ENCODE data around the gene FBXO42. TPM values are rescaled to one million over a fixed set of nuclear protein-coding genes. Genes with fewer than 3 reads are reported as not detected.
A peak's percentile ranks its signal among the peaks of the same experiment; 100 is the strongest.

FBXO42 gene
- total RNA-seq, 1 donor from 2014 or later = 18.8 TPM

GRCh38 chr1:16326833-16327404 lies 25.4 kb downstream of the FBXO42 start:
- H3K9ac ChIP-seq = no peak overlapping the region
- no peak overlapping the region for H3K4me2 ChIP-seq
- no peak overlapping the region for H3K4me3 ChIP-seq
- no peaks in the 10 kb centered on the region for H3K27me3 ChIP-seq
- Mint-ChIP-seq H3K4me3 (no peak overlapping the region), H3K4me1 (peaks cover 3% of the 10 kb centered on the region), H3K27ac (no peak overlapping the region), H3K9me3 (no peaks in the 10 kb centered on the region), H3K27me3 (ENCODE audit: insufficient read depth, low read depth) (no peaks in the 10 kb centered on the region), H3K36me3 (peaks cover 7% of the 10 kb centered on the region)
- H2AFZ ChIP-seq (replicated peaks) = no peak overlapping the region
- H3K79me2 ChIP-seq (ENCODE audit: low read depth) = peaks cover 98% of the 10 kb centered on the region
- no peaks in the 10 kb centered on the region for H3K36me3 ChIP-seq
- no peak overlapping the region for H3K27ac ChIP-seq
- H3F3A ChIP-seq (ENCODE audit: low read depth) = no peaks in the 10 kb centered on the region
- no peak for DNase-seq (ENCODE audit: low spot score)
- no peaks in the 10 kb centered on the region for H3K9me3 ChIP-seq (ENCODE audit: low read depth)
- peaks cover 4% of the 10 kb centered on the region for H3K4me1 ChIP-seq
- H4K20me1 ChIP-seq (ENCODE audit: low read depth) = peaks cover 34% of the 10 kb centered on the region
- no peak for TF ChIP-seq EZH2phosphoT487 (IDR thresholded peaks at IDR 0.05)

DNA sequence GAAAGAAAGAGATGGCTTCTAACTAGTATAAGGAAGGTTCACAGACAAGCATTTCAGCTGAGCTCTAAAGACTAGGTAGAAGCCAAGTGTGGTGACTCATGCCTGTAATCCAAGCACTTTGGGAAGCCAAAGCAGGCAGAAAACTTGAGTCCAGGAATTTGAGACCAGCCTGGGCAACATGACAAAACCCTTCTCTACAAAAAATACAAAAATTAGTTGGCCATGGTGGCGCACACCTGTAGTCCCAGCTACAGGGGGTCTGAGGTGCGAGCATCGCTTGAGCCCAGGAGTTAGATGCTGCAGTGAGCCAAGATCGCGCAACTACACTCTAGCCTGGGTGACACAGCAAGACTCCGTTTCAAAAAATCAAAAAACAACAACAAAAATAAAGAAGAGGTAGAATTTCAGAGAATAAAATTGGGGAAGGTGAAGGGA lies 27.8 kb downstream of the FBXO42 start:
- H3K4me1 ChIP-seq = peaks cover 4% of the 10 kb centered on the region
- peaks cover 98% of the 10 kb centered on the region for H3K79me2 ChIP-seq (ENCODE audit: low read depth)
- H3K9ac ChIP-seq = no peak overlapping the region
- H3K27me3 ChIP-seq = no peaks in the 10 kb centered on the region
- no peak overlapping the region for H3K27ac Mint-ChIP-seq
- H4K20me1 ChIP-seq (ENCODE audit: low read depth) = peaks cover 58% of the 10 kb centered on the region
- H3K27ac ChIP-seq = no peak overlapping the region
- TF ChIP-seq EZH2 (IDR thresholded peaks at IDR 0.05) = no peak
- no peak for TF ChIP-seq EZH2phosphoT487 (IDR thresholded peaks at IDR 0.05)
- TF ChIP-seq, protein P1, sequence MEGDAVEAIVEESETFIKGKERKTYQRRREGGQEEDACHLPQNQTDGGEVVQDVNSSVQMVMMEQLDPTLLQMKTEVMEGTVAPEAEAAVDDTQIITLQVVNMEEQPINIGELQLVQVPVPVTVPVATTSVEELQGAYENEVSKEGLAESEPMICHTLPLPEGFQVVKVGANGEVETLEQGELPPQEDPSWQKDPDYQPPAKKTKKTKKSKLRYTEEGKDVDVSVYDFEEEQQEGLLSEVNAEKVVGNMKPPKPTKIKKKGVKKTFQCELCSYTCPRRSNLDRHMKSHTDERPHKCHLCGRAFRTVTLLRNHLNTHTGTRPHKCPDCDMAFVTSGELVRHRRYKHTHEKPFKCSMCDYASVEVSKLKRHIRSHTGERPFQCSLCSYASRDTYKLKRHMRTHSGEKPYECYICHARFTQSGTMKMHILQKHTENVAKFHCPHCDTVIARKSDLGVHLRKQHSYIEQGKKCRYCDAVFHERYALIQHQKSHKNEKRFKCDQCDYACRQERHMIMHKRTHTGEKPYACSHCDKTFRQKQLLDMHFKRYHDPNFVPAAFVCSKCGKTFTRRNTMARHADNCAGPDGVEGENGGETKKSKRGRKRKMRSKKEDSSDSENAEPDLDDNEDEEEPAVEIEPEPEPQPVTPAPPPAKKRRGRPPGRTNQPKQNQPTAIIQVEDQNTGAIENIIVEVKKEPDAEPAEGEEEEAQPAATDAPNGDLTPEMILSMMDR (IDR thresholded peaks at IDR 0.05) = no peak
- H3K9me3 Mint-ChIP-seq = no peaks in the 10 kb centered on the region
- H3K4me1 Mint-ChIP-seq = peaks cover 3% of the 10 kb centered on the region
- no peak for DNase-seq (ENCODE audit: low spot score)
- no peak overlapping the region for H3K4me3 Mint-ChIP-seq
- no peak overlapping the region for H3K4me2 ChIP-seq
- H3K27me3 Mint-ChIP-seq (ENCODE audit: insufficient read depth, low read depth) = no peaks in the 10 kb centered on the region
- peaks cover 7% of the 10 kb centered on the region for H3K36me3 Mint-ChIP-seq
- no peak overlapping the region for H2AFZ ChIP-seq (replicated peaks)
- no peaks in the 10 kb centered on the region for H3F3A ChIP-seq (ENCODE audit: low read depth)
- no peaks in the 10 kb centered on the region for H3K36me3 ChIP-seq
- H3K9me3 ChIP-seq (ENCODE audit: low read depth) = no peaks in the 10 kb centered on the region
- no peak overlapping the region for H3K4me3 ChIP-seq

GRCh38 chr1:16321176-16321867 lies 31.0 kb downstream of the FBXO42 start:
- H3K4me1 Mint-ChIP-seq = peaks cover 7% of the 10 kb centered on the region
- H3K27ac Mint-ChIP-seq = no peak overlapping the region

More at GRCh38 chr1:16321176-16321867, 31.0 kb downstream of the FBXO42 start:
- Mint-ChIP-seq H3K27me3 (ENCODE audit: insufficient read depth, low read depth) (no peaks in the 10 kb centered on the region), H3K9me3 (no peaks in the 10 kb centered on the region), H3K4me3 (no peak overlapping the region), H3K36me3 (peaks cover 2% of the 10 kb centered on the region)
- peak overlapping the region; percentile 20 for H3K27ac ChIP-seq
- no peak overlapping the region for H3K4me3 ChIP-seq
- TF ChIP-seq EZH2 (IDR thresholded peaks at IDR 0.05) (no peak), EZH2phosphoT487 (IDR thresholded peaks at IDR 0.05) (no peak)
- TF ChIP-seq, protein P1 (IDR thresholded peaks at IDR 0.05) = no peak
- no peak overlapping the region for H3K4me2 ChIP-seq
- peaks cover 4% of the 10 kb centered on the region for H3K4me1 ChIP-seq
- no peak overlapping the region for H3K9ac ChIP-seq
- H2AFZ ChIP-seq (replicated peaks) = no peak overlapping the region
- no peaks in the 10 kb centered on the region for H3K27me3 ChIP-seq
- no peaks in the 10 kb centered on the region for H3F3A ChIP-seq (ENCODE audit: low read depth)
- H3K9me3 ChIP-seq (ENCODE audit: low read depth) = no peaks in the 10 kb centered on the region
- no peaks in the 10 kb centered on the region for H3K36me3 ChIP-seq
- H3K79me2 ChIP-seq (ENCODE audit: low read depth) = peaks cover 99% of the 10 kb centered on the region
- H4K20me1 ChIP-seq (ENCODE audit: low read depth) = peaks cover 86% of the 10 kb centered on the region
- no peak for DNase-seq (ENCODE audit: low spot score)
